ENCODE measurements around the gene SURF1. TPM values are rescaled to one million over a fixed set of nuclear protein-coding genes. Genes with fewer than 3 reads are reported as not detected.

Gene SURF1
- total and polyA plus RNA-seq, 9 of the 15 experiments (the other 6 are each of a cell fraction or from before 2014, with no cell fraction given), result 16.1 to 31.3 (median 20.9) TPM

GRCh38 chr9:133335924-133336811 is 20.1 kb downstream of the SURF1 start, which contains the start of gene SURF6 (continued):
- peak; percentile 96; the same call in 1 of the 2 replicates for TF ChIP-seq POLR2AphosphoS2 (IDR thresholded peaks at IDR 0.05; ENCODE audit: low read length)
- TF ChIP-seq FOXA1 (IDR thresholded peaks at IDR 0.05; ENCODE audit: borderline replicate concordance), result no peak
- TF ChIP-seq ZNF395 (CRISPR knock-in tag; IDR thresholded peaks at IDR 0.05), result peak; percentile 90
- TF ChIP-seq RAD21 (CRISPR knock-in tag; conservative IDR thresholded peaks at IDR 0.05 in 1 of 2, IDR thresholded peaks at IDR 0.05 in 1 of 2), result no peak
- TF ChIP-seq LCOR (CRISPR knock-in tag; IDR thresholded peaks at IDR 0.05), result peak; percentile 86
- TF ChIP-seq ZNF133 (CRISPR knock-in tag; IDR thresholded peaks at IDR 0.05), result no peak
- TF ChIP-seq ZNF324 (CRISPR knock-in tag; IDR thresholded peaks at IDR 0.05), result no peak
- TF ChIP-seq, protein P1, sequence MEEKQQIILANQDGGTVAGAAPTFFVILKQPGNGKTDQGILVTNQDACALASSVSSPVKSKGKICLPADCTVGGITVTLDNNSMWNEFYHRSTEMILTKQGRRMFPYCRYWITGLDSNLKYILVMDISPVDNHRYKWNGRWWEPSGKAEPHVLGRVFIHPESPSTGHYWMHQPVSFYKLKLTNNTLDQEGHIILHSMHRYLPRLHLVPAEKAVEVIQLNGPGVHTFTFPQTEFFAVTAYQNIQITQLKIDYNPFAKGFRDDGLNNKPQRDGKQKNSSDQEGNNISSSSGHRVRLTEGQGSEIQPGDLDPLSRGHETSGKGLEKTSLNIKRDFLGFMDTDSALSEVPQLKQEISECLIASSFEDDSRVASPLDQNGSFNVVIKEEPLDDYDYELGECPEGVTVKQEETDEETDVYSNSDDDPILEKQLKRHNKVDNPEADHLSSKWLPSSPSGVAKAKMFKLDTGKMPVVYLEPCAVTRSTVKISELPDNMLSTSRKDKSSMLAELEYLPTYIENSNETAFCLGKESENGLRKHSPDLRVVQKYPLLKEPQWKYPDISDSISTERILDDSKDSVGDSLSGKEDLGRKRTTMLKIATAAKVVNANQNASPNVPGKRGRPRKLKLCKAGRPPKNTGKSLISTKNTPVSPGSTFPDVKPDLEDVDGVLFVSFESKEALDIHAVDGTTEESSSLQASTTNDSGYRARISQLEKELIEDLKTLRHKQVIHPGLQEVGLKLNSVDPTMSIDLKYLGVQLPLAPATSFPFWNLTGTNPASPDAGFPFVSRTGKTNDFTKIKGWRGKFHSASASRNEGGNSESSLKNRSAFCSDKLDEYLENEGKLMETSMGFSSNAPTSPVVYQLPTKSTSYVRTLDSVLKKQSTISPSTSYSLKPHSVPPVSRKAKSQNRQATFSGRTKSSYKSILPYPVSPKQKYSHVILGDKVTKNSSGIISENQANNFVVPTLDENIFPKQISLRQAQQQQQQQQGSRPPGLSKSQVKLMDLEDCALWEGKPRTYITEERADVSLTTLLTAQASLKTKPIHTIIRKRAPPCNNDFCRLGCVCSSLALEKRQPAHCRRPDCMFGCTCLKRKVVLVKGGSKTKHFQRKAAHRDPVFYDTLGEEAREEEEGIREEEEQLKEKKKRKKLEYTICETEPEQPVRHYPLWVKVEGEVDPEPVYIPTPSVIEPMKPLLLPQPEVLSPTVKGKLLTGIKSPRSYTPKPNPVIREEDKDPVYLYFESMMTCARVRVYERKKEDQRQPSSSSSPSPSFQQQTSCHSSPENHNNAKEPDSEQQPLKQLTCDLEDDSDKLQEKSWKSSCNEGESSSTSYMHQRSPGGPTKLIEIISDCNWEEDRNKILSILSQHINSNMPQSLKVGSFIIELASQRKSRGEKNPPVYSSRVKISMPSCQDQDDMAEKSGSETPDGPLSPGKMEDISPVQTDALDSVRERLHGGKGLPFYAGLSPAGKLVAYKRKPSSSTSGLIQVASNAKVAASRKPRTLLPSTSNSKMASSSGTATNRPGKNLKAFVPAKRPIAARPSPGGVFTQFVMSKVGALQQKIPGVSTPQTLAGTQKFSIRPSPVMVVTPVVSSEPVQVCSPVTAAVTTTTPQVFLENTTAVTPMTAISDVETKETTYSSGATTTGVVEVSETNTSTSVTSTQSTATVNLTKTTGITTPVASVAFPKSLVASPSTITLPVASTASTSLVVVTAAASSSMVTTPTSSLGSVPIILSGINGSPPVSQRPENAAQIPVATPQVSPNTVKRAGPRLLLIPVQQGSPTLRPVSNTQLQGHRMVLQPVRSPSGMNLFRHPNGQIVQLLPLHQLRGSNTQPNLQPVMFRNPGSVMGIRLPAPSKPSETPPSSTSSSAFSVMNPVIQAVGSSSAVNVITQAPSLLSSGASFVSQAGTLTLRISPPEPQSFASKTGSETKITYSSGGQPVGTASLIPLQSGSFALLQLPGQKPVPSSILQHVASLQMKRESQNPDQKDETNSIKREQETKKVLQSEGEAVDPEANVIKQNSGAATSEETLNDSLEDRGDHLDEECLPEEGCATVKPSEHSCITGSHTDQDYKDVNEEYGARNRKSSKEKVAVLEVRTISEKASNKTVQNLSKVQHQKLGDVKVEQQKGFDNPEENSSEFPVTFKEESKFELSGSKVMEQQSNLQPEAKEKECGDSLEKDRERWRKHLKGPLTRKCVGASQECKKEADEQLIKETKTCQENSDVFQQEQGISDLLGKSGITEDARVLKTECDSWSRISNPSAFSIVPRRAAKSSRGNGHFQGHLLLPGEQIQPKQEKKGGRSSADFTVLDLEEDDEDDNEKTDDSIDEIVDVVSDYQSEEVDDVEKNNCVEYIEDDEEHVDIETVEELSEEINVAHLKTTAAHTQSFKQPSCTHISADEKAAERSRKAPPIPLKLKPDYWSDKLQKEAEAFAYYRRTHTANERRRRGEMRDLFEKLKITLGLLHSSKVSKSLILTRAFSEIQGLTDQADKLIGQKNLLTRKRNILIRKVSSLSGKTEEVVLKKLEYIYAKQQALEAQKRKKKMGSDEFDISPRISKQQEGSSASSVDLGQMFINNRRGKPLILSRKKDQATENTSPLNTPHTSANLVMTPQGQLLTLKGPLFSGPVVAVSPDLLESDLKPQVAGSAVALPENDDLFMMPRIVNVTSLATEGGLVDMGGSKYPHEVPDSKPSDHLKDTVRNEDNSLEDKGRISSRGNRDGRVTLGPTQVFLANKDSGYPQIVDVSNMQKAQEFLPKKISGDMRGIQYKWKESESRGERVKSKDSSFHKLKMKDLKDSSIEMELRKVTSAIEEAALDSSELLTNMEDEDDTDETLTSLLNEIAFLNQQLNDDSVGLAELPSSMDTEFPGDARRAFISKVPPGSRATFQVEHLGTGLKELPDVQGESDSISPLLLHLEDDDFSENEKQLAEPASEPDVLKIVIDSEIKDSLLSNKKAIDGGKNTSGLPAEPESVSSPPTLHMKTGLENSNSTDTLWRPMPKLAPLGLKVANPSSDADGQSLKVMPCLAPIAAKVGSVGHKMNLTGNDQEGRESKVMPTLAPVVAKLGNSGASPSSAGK (IDR thresholded peaks at IDR 0.05), result peak; percentile 93
- TF ChIP-seq POU5F1 (IDR thresholded peaks at IDR 0.05; ENCODE audit: borderline replicate concordance, low read depth, low read length, partially characterized antibody), result no peak
- no peak for TF ChIP-seq SMAD3 (CRISPR knock-in tag; conservative IDR thresholded peaks at IDR 0.05)
- no peak for TF ChIP-seq POLR3A (IDR thresholded peaks at IDR 0.05; ENCODE audit: borderline replicate concordance, extremely low read depth, insufficient read depth, insufficient read length)
- peak; percentile 58 to 71; a peak in 1 of 4 replicates for TF ChIP-seq TBL1XR1 (IDR thresholded peaks at IDR 0.05; ENCODE audit: low read length in 2 of 2)
- TF ChIP-seq GABPB1 (CRISPR knock-in tag; IDR thresholded peaks at IDR 0.05), result peak; percentile 98
- TF ChIP-seq CHD2 (IDR thresholded peaks at IDR 0.05; ENCODE audit: low read depth, low read length), result peak; percentile 37; the same call in 1 of the 2 replicates
- no peak for TF ChIP-seq RHOXF2B (CRISPR knock-in tag; conservative IDR thresholded peaks at IDR 0.05)
